C4-2B (cell line): Measurements from ENCODE around the gene WNT4.

Experiments used
- H3K27ac ChIP-seq: fragments of 450-650 bp; 2 replicates; pipeline ENCODE4 v1.5.1; 2017
- ZFX ChIP-seq: fragments of 450-650 bp; IDR thresholded peaks from 2 replicates; pipeline ENCODE4 v1.6.1; 2017
- TF ChIP-seq, protein P1 (sequence below): fragments of 450-650 bp; conservative IDR thresholded peaks from 2 replicates; pipeline ENCODE4 v1.5.1; 2017; ENCODE audit warnings: mild to moderate bottlenecking

The WNT4 gene

DNA sequence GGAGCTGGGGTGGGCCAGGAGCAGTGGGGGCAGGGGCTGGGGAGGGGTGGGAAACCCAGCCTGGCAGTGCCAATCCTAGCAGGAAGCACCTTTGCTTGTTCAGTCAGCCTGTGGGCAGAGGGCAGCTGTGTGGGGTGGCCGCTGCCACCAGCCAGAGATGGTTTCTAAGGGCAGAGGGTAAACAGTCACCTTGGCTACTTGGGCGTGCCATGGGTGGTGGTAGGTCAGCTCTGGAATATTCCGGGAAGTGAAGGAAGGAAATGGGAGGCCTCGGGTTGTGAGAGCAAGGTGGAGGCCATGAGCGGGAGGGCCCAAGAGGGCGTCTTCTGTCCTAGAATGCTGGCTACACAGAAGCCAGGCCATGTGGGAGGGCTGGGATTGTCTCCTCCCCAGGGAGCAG, 20.7 kb upstream of the WNT4 start:
- TF ChIP-seq ZFX = no peak
- TF ChIP-seq, protein P1, sequence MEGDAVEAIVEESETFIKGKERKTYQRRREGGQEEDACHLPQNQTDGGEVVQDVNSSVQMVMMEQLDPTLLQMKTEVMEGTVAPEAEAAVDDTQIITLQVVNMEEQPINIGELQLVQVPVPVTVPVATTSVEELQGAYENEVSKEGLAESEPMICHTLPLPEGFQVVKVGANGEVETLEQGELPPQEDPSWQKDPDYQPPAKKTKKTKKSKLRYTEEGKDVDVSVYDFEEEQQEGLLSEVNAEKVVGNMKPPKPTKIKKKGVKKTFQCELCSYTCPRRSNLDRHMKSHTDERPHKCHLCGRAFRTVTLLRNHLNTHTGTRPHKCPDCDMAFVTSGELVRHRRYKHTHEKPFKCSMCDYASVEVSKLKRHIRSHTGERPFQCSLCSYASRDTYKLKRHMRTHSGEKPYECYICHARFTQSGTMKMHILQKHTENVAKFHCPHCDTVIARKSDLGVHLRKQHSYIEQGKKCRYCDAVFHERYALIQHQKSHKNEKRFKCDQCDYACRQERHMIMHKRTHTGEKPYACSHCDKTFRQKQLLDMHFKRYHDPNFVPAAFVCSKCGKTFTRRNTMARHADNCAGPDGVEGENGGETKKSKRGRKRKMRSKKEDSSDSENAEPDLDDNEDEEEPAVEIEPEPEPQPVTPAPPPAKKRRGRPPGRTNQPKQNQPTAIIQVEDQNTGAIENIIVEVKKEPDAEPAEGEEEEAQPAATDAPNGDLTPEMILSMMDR = no peak
- no peak overlapping the region for H3K27ac ChIP-seq

DNA sequence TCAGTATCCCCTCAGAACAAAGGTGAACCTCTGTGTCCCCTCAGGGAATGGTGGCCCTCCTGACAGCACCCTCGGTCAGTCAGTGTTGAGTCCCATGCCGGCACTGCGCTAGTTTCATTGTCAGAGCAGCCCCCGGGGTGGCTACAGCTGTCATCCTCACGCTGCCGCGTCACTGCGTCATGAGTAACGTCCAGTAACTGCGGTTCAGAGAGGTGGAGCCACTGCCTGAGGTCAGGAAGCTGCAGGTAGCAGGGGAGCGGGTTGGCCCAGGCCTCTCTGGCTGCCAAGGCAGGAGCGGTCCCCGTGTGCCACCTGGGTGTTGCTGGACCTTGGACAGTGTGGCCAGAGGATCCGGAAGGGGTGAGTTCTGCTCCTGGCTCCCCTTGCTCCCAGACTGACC, 20.2 kb upstream of the WNT4 start:
- TF ChIP-seq, protein P1 = no peak
- TF ChIP-seq ZFX = no peak
- no peak overlapping the region for H3K27ac ChIP-seq

DNA sequence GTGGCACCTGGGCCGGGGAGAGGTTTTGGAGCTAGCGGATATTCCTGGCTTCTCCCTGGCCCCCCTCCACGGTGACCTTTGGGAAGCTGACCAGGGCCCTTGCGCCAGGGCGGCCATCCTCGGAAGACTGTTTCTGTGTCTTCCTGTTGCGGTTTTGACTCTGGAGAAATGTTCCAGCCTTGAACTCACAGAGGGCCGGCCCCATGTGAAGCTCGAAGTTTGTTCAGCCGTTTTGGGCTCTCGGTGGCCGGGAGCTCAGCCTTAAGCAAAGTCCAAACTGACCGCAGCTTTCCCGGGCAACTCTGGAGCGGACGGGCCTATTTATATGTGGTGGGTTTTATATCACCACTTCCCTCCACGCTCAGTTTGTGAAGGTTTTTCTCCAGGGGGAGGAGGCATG, 17.0 kb upstream of the WNT4 start:
- H3K27ac ChIP-seq = no peak overlapping the region
- TF ChIP-seq, protein P1 = no peak
- no peak for TF ChIP-seq ZFX

DNA sequence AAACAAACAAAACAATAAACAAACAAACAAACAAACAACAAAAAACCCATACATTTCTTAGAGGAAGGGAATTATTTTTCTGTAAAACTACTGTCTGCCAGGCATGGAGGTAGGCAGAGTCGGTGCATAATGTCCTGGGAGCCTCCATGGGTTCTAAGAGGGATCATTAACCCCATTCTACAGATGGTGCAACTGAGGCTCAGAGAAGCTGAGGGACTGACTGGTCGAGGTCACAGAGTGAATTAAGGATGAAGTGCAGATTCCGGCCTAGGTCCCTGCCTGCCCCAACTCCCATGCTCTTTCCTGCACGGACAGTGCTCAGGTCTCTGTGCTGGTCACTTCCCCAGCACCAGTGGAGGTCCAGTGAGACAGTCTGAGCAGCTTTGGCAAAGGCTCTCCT, 15.8 kb upstream of the WNT4 start:
- no peak for TF ChIP-seq ZFX
- TF ChIP-seq, protein P1 = no peak
- H3K27ac ChIP-seq = no peak overlapping the region

- H3K27ac ChIP-seq = no peak overlapping the region
- no peak for TF ChIP-seq ZFX
- TF ChIP-seq, protein P1 = no peak
Observed at GRCh38 chr1:22157359-22157966, 14.6 kb upstream of the WNT4 start.

- TF ChIP-seq ZFX = no peak
- TF ChIP-seq, protein P1 = no peak
- no peak overlapping the region for H3K27ac ChIP-seq
Observed at GRCh38 chr1:22155517-22155916, 12.6 kb upstream of the WNT4 start.

- no peak overlapping the region for H3K27ac ChIP-seq
- no peak for TF ChIP-seq ZFX
- TF ChIP-seq, protein P1 = no peak
Observed at GRCh38 chr1:22154626-22155025, 11.7 kb upstream of the WNT4 start.
